Measurements from ENCODE around the gene ZNF846.
"Not testable (repeated sequence)": the region's sequence is repeated elsewhere in the genome, so short reads cannot be mapped to it uniquely, and the experiment has no call there.

Gene ZNF846

GRCh38 chr19:9784163-9784496, 15.6 kb upstream of the ZNF846 start:
- not testable (repeated sequence) for DNase-seq (ENCODE audit: low spot score)

- no peak for DNase-seq (ENCODE audit: low spot score)
Measured at GRCh38 chr19:9782338-9782737, 13.8 kb upstream of the ZNF846 start.

GRCh38 chr19:9757544-9758501, 10.7 kb downstream of the ZNF846 start:
- no peak for DNase-seq (ENCODE audit: low spot score)

- DNase-seq (ENCODE audit: low spot score): no peak
Measured at GRCh38 chr19:9752701-9753443, 15.7 kb downstream of the ZNF846 start.

- DNase-seq (ENCODE audit: low spot score): no peak
Measured at GRCh38 chr19:9751446-9751845, 17.1 kb downstream of the ZNF846 start.

- peak; percentile 3 for DNase-seq (ENCODE audit: low spot score)
Measured at GRCh38 chr19:9741476-9742171, 26.9 kb downstream of the ZNF846 start.

- no peak for DNase-seq (ENCODE audit: low spot score)
Measured at GRCh38 chr19:9735986-9736385, 32.6 kb downstream of the ZNF846 start.

GRCh38 chr19:9730056-9730455, 38.5 kb downstream of the ZNF846 start:
- DNase-seq (ENCODE audit: low spot score): not testable (repeated sequence)

GRCh38 chr19:9729162-9729561, 39.4 kb downstream of the ZNF846 start:
- no peak for DNase-seq (ENCODE audit: low spot score)

GRCh38 chr19:9727644-9728043, 40.9 kb downstream of the ZNF846 start:
- no peak for DNase-seq (ENCODE audit: low spot score)

- not testable (repeated sequence) for DNase-seq (ENCODE audit: low spot score)
Measured at GRCh38 chr19:9725508-9726201, 42.9 kb downstream of the ZNF846 start.

- DNase-seq (ENCODE audit: low spot score): no peak
Measured at GRCh38 chr19:9724157-9724556, 44.4 kb downstream of the ZNF846 start.

- no peak for DNase-seq (ENCODE audit: low spot score)
Measured at GRCh38 chr19:9721861-9722260, 46.7 kb downstream of the ZNF846 start.

- no peak for DNase-seq (ENCODE audit: low spot score)
Measured at GRCh38 chr19:9720541-9720940, 48.0 kb downstream of the ZNF846 start.

- no peak for DNase-seq (ENCODE audit: low spot score)
Measured at GRCh38 chr19:9711815-9712214, 56.7 kb downstream of the ZNF846 start.

GRCh38 chr19:9709305-9709704, 59.2 kb downstream of the ZNF846 start:
- DNase-seq (ENCODE audit: low spot score): no peak

- DNase-seq (ENCODE audit: low spot score): no peak
Measured at GRCh38 chr19:9705836-9706235, 62.7 kb downstream of the ZNF846 start.

- DNase-seq (ENCODE audit: low spot score): no peak
Measured at GRCh38 chr19:9702186-9702585, 66.4 kb downstream of the ZNF846 start.
